Mammary epithelial cell (primary cell): ENCODE results near the gene PROK1.

Experiments
- EZH2 ChIP-seq: IDR thresholded peaks from 2 replicates; pipeline ENCODE4 v1.6.1; 2012; ENCODE audit warnings: low read length, inconsistent platforms, borderline replicate concordance
- TF ChIP-seq, protein P1 (sequence below), 2 donors: IDR thresholded peaks in 1 of 2; conservative IDR thresholded peaks in 1 of 2; 2 replicates each; pipeline ENCODE4 v1.5.1; 2011 to 2012; ENCODE audit warnings: inconsistent platforms in 2 of 2, low read length in 2 of 2, mild to moderate bottlenecking in 2 of 2, control low read depth in 1 of 2, low read depth in 1 of 2; ENCODE audit not compliant: insufficient read depth in 1 of 2; ENCODE audit errors: extremely low read depth in 1 of 2

DNA sequence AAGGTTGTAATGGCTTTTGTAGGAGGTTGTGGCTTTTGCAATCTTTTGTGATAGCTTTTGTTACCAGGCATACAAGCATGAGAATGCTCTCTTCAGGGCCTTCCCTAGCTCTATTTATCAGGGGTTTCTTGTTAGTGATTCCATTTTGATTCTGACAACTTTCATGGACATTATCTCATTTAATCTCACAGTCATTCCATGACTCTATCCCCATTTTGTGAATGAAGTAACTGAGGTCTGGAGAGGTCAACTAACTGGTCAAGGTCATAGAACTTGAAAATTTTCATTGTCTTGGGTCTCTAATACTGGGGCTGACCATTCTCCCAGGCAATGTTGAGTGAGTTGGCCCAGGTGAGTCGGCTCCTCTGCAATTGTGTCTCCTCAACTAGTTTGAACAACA is 32.2 kb upstream of the PROK1 start:
- TF ChIP-seq, protein P1, sequence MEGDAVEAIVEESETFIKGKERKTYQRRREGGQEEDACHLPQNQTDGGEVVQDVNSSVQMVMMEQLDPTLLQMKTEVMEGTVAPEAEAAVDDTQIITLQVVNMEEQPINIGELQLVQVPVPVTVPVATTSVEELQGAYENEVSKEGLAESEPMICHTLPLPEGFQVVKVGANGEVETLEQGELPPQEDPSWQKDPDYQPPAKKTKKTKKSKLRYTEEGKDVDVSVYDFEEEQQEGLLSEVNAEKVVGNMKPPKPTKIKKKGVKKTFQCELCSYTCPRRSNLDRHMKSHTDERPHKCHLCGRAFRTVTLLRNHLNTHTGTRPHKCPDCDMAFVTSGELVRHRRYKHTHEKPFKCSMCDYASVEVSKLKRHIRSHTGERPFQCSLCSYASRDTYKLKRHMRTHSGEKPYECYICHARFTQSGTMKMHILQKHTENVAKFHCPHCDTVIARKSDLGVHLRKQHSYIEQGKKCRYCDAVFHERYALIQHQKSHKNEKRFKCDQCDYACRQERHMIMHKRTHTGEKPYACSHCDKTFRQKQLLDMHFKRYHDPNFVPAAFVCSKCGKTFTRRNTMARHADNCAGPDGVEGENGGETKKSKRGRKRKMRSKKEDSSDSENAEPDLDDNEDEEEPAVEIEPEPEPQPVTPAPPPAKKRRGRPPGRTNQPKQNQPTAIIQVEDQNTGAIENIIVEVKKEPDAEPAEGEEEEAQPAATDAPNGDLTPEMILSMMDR (conservative IDR thresholded peaks at IDR 0.05 in 1 of 2, IDR thresholded peaks at IDR 0.05 in 1 of 2; ENCODE audit: extremely low read depth in 1 of 2, insufficient read depth in 1 of 2, low read depth in 1 of 2, low read length in 2 of 2) = no peak
- no peak for TF ChIP-seq EZH2
